Measurements from ENCODE around the gene NUP50.
A peak's percentile ranks its signal among the peaks of the same experiment; 100 is the strongest.

The NUP50 gene

GRCh38 chr22:45183974-45184373 lies 20.2 kb downstream of the NUP50 start:
- H3K9ac ChIP-seq (ENCODE audit: low read depth, low read length, poor library complexity): no peak overlapping the region
- no peak overlapping the region for H3K18ac ChIP-seq (ENCODE audit: low read length)
- no peak overlapping the region for H4K91ac ChIP-seq (ENCODE audit: low read depth, low read length, poor library complexity)
- no peak overlapping the region for H2AFZ ChIP-seq (ENCODE audit: low read length)
- DNase-seq (ENCODE audit: low spot score): no peak
- no peak overlapping the region for H3K4ac ChIP-seq (ENCODE audit: low read length)
- H3K27ac ChIP-seq (replicated peaks; ENCODE audit: low read length): no peak overlapping the region
- no peak overlapping the region for H3K14ac ChIP-seq (ENCODE audit: low read length)
- H2BK12ac ChIP-seq (ENCODE audit: low read length): no peak overlapping the region
- H2BK120ac ChIP-seq (ENCODE audit: low read depth, low read length): no peak overlapping the region
- H3K79me1 ChIP-seq (ENCODE audit: low read depth, low read length): peaks cover 6% of the 10 kb centered on the region
- no peak overlapping the region for H3K4me3 ChIP-seq (ENCODE audit: low read length in 2 of 2)
- H2BK15ac ChIP-seq (ENCODE audit: low read length): no peak overlapping the region
- H4K8ac ChIP-seq (ENCODE audit: low read depth, low read length): no peak overlapping the region
- H3K36me3 ChIP-seq (replicated peaks in 1 of 2; ENCODE audit: control insufficient read depth in 2 of 2, insufficient read depth in 2 of 2, low read length in 2 of 2): peaks cover 33 to 91% of the 10 kb centered on the region in 2 donors
- H3K4me1 ChIP-seq (ENCODE audit: control insufficient read depth in 2 of 2, insufficient read depth in 1 of 2, low read depth in 1 of 2, low read length in 2 of 2): no peaks in the 10 kb centered on the region
- no peaks in the 10 kb centered on the region for H3K27me3 ChIP-seq (ENCODE audit: control insufficient read depth in 3 of 3, insufficient read depth in 3 of 3, low read depth in 1 of 3, low read length in 3 of 3)
- H2BK5ac ChIP-seq (ENCODE audit: low read length): no peak overlapping the region
- H2AK5ac ChIP-seq (ENCODE audit: low read depth, low read length): no peak overlapping the region
- no CpG with 5 or more reads among the region's 13 CpGs for WGBS, 2 donors (ENCODE audit: extremely low coverage in 2 of 2, insufficient read length in 2 of 2, insufficient replicate concordance in 1 of 2)
- H3K4me2 ChIP-seq (ENCODE audit: insufficient read depth, low read length, poor library complexity, severe bottlenecking): no peak overlapping the region
- peaks cover 0 to 4% of the 10 kb centered on the region in 2 donors for H3K9me3 ChIP-seq (replicated peaks in 1 of 2; ENCODE audit: control insufficient read depth in 2 of 2, insufficient read depth in 1 of 2, low read depth in 1 of 2, low read length in 2 of 2)
- H3K23ac ChIP-seq (ENCODE audit: low read depth, low read length, poor library complexity): peak overlapping the region; percentile 44

GRCh38 chr22:45185718-45186514 lies 22.2 kb downstream of the NUP50 start:
- H3K14ac ChIP-seq (ENCODE audit: low read length): no peak overlapping the region
- no peak overlapping the region for H2BK5ac ChIP-seq (ENCODE audit: low read length)
- H4K8ac ChIP-seq (ENCODE audit: low read depth, low read length): no peak overlapping the region
- no peak overlapping the region for H3K9ac ChIP-seq (ENCODE audit: low read depth, low read length, poor library complexity)
- WGBS, 2 donors (ENCODE audit: extremely low coverage in 2 of 2, insufficient read length in 2 of 2, insufficient replicate concordance in 1 of 2): no CpG with 5 or more reads among the region's 16 CpGs
- no peak overlapping the region for H2BK12ac ChIP-seq (ENCODE audit: low read length)
- H2BK15ac ChIP-seq (ENCODE audit: low read length): no peak overlapping the region
- no peak overlapping the region for H4K91ac ChIP-seq (ENCODE audit: low read depth, low read length, poor library complexity)
- H2AFZ ChIP-seq (ENCODE audit: low read length): no peak overlapping the region
- H3K23ac ChIP-seq (ENCODE audit: low read depth, low read length, poor library complexity): no peak overlapping the region
- no peak overlapping the region for H3K4me3 ChIP-seq (ENCODE audit: low read length in 2 of 2)
- H3K18ac ChIP-seq (ENCODE audit: low read length): no peak overlapping the region
- no peak overlapping the region for H3K4me2 ChIP-seq (ENCODE audit: insufficient read depth, low read length, poor library complexity, severe bottlenecking)
- H3K4ac ChIP-seq (ENCODE audit: low read length): no peak overlapping the region
- no peak overlapping the region for H2BK120ac ChIP-seq (ENCODE audit: low read depth, low read length)
- H3K27ac ChIP-seq (replicated peaks; ENCODE audit: low read length): no peak overlapping the region
- H3K79me1 ChIP-seq (ENCODE audit: low read depth, low read length): no peaks in the 10 kb centered on the region
- no peaks in the 10 kb centered on the region for H3K4me1 ChIP-seq (ENCODE audit: control insufficient read depth in 2 of 2, insufficient read depth in 1 of 2, low read depth in 1 of 2, low read length in 2 of 2)
- no peak for DNase-seq (ENCODE audit: low spot score)
- H3K27me3 ChIP-seq (ENCODE audit: control insufficient read depth in 3 of 3, insufficient read depth in 3 of 3, low read depth in 1 of 3, low read length in 3 of 3): no peaks in the 10 kb centered on the region
- H3K36me3 ChIP-seq (replicated peaks in 1 of 2; ENCODE audit: control insufficient read depth in 2 of 2, insufficient read depth in 2 of 2, low read length in 2 of 2): peaks cover 22 to 74% of the 10 kb centered on the region in 2 donors
- no peak overlapping the region for H2AK5ac ChIP-seq (ENCODE audit: low read depth, low read length)
- H3K9me3 ChIP-seq (replicated peaks in 1 of 2; ENCODE audit: control insufficient read depth in 2 of 2, insufficient read depth in 1 of 2, low read depth in 1 of 2, low read length in 2 of 2): peaks cover 0 to 4% of the 10 kb centered on the region in 2 donors

- Histone ChIP-seq H4K91ac (ENCODE audit: low read depth, low read length, poor library complexity) (no peak overlapping the region), H3K18ac (ENCODE audit: low read length) (no peak overlapping the region), H3K27ac (replicated peaks; ENCODE audit: low read length) (no peak overlapping the region), H3K4me2 (ENCODE audit: insufficient read depth, low read length, poor library complexity, severe bottlenecking) (no peak overlapping the region), H3K9me3 (replicated peaks in 1 of 2; ENCODE audit: control insufficient read depth in 2 of 2, insufficient read depth in 1 of 2, low read depth in 1 of 2, low read length in 2 of 2) (peaks cover 0 to 2% of the 10 kb centered on the region in 2 donors), H3K9ac (ENCODE audit: low read depth, low read length, poor library complexity) (no peak overlapping the region), H3K27me3 (ENCODE audit: control insufficient read depth in 3 of 3, insufficient read depth in 3 of 3, low read depth in 1 of 3, low read length in 3 of 3) (no peaks in the 10 kb centered on the region), H2AFZ (ENCODE audit: low read length) (no peak overlapping the region), H3K4me1 (ENCODE audit: control insufficient read depth in 2 of 2, insufficient read depth in 1 of 2, low read depth in 1 of 2, low read length in 2 of 2) (peaks cover 0 to 2% of the 10 kb centered on the region in 2 donors), H3K4me3 (ENCODE audit: low read length in 2 of 2) (no peak overlapping the region), H2BK5ac (ENCODE audit: low read length) (no peak overlapping the region), H3K79me1 (ENCODE audit: low read depth, low read length) (no peaks in the 10 kb centered on the region), H2AK5ac (ENCODE audit: low read depth, low read length) (no peak overlapping the region), H3K23ac (ENCODE audit: low read depth, low read length, poor library complexity) (no peak overlapping the region), H2BK12ac (ENCODE audit: low read length) (no peak overlapping the region), H2BK120ac (ENCODE audit: low read depth, low read length) (no peak overlapping the region), H3K14ac (ENCODE audit: low read length) (no peak overlapping the region), H3K36me3 (replicated peaks in 1 of 2; ENCODE audit: control insufficient read depth in 2 of 2, insufficient read depth in 2 of 2, low read length in 2 of 2) (peaks cover 13 to 57% of the 10 kb centered on the region in 2 donors), H2BK15ac (ENCODE audit: low read length) (no peak overlapping the region), H3K4ac (ENCODE audit: low read length) (no peak overlapping the region), H4K8ac (ENCODE audit: low read depth, low read length) (no peak overlapping the region)
- no CpG with 5 or more reads among the region's 4 CpGs for WGBS, 2 donors (ENCODE audit: extremely low coverage in 2 of 2, insufficient read length in 2 of 2, insufficient replicate concordance in 1 of 2)
- DNase-seq (ENCODE audit: low spot score): no peak
Observed at GRCh38 chr22:45187891-45188290, 24.2 kb downstream of the NUP50 start.

DNA sequence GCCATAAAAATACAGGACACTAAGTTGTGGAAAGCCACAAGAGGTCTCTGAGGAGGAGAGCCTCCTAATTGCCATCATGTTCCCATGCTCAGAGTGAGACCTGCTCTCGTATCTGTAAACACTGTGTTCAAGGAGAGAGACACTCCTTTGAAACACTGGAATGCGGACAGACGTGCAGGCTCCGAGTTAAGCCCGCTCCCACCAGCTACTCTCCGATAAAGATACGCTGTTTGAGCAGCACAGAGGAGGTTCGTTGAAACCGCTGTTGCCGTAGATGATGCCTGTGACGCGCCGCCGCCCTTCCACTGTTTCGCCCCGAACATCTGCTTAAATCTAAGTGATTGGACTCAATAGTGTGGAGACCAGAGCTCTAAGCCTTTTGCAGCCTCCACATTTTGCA lies 25.1 kb downstream of the NUP50 start:
- no peak overlapping the region for H2BK5ac ChIP-seq (ENCODE audit: low read length)
- no peak overlapping the region for H3K9ac ChIP-seq (ENCODE audit: low read depth, low read length, poor library complexity)
- no peak overlapping the region for H3K4me3 ChIP-seq (ENCODE audit: low read length in 2 of 2)
- H3K79me1 ChIP-seq (ENCODE audit: low read depth, low read length): no peaks in the 10 kb centered on the region
- no peak overlapping the region for H2BK15ac ChIP-seq (ENCODE audit: low read length)
- WGBS, 2 donors (ENCODE audit: extremely low coverage in 2 of 2, insufficient read length in 2 of 2, insufficient replicate concordance in 1 of 2): no CpG with 5 or more reads among the region's 16 CpGs
- no peaks in the 10 kb centered on the region for H3K27me3 ChIP-seq (ENCODE audit: control insufficient read depth in 3 of 3, insufficient read depth in 3 of 3, low read depth in 1 of 3, low read length in 3 of 3)
- H2AFZ ChIP-seq (ENCODE audit: low read length): no peak overlapping the region
- peaks cover 12 to 48% of the 10 kb centered on the region in 2 donors for H3K36me3 ChIP-seq (replicated peaks in 1 of 2; ENCODE audit: control insufficient read depth in 2 of 2, insufficient read depth in 2 of 2, low read length in 2 of 2)
- no peak for DNase-seq (ENCODE audit: low spot score)
- peaks cover 0 to 2% of the 10 kb centered on the region in 2 donors for H3K9me3 ChIP-seq (replicated peaks in 1 of 2; ENCODE audit: control insufficient read depth in 2 of 2, insufficient read depth in 1 of 2, low read depth in 1 of 2, low read length in 2 of 2)
- no peak overlapping the region for H3K4me2 ChIP-seq (ENCODE audit: insufficient read depth, low read length, poor library complexity, severe bottlenecking)
- H4K8ac ChIP-seq (ENCODE audit: low read depth, low read length): no peak overlapping the region
- no peak overlapping the region for H2BK12ac ChIP-seq (ENCODE audit: low read length)
- H3K4me1 ChIP-seq (ENCODE audit: control insufficient read depth in 2 of 2, insufficient read depth in 1 of 2, low read depth in 1 of 2, low read length in 2 of 2): peaks cover 0 to 5% of the 10 kb centered on the region in 2 donors
- no peak overlapping the region for H4K91ac ChIP-seq (ENCODE audit: low read depth, low read length, poor library complexity)
- no peak overlapping the region for H3K23ac ChIP-seq (ENCODE audit: low read depth, low read length, poor library complexity)
- H3K14ac ChIP-seq (ENCODE audit: low read length): no peak overlapping the region
- no peak overlapping the region for H3K27ac ChIP-seq (replicated peaks; ENCODE audit: low read length)
- no peak overlapping the region for H2AK5ac ChIP-seq (ENCODE audit: low read depth, low read length)
- H3K18ac ChIP-seq (ENCODE audit: low read length): no peak overlapping the region
- no peak overlapping the region for H2BK120ac ChIP-seq (ENCODE audit: low read depth, low read length)
- H3K4ac ChIP-seq (ENCODE audit: low read length): no peak overlapping the region

Data from neuronal stem cell (in vitro differentiated cells).